Measurements from ENCODE around the gene LGALS14. TPM values are rescaled to one million over a fixed set of nuclear protein-coding genes. Genes with fewer than 3 reads are reported as not detected.

The LGALS14 gene
- total RNA-seq, 2 donors from 2014 or later = not detected

GRCh38 chr19:39736088-39736487 is 31.8 kb downstream of the LGALS14 start:
- Histone ChIP-seq H3K36me3 (no peaks in the 10 kb centered on the region), H3K9me3 (no peaks in the 10 kb centered on the region), H3K27me3 (replicated peaks; ENCODE audit: insufficient read depth) (no peaks in the 10 kb centered on the region), H3K4me3 (no peak overlapping the region), H3K27ac (no peak overlapping the region), H3K4me1 (replicated peaks) (no peaks in the 10 kb centered on the region)
- no peak for DNase-seq (ENCODE audit: low spot score)
- TF ChIP-seq, protein P1, sequence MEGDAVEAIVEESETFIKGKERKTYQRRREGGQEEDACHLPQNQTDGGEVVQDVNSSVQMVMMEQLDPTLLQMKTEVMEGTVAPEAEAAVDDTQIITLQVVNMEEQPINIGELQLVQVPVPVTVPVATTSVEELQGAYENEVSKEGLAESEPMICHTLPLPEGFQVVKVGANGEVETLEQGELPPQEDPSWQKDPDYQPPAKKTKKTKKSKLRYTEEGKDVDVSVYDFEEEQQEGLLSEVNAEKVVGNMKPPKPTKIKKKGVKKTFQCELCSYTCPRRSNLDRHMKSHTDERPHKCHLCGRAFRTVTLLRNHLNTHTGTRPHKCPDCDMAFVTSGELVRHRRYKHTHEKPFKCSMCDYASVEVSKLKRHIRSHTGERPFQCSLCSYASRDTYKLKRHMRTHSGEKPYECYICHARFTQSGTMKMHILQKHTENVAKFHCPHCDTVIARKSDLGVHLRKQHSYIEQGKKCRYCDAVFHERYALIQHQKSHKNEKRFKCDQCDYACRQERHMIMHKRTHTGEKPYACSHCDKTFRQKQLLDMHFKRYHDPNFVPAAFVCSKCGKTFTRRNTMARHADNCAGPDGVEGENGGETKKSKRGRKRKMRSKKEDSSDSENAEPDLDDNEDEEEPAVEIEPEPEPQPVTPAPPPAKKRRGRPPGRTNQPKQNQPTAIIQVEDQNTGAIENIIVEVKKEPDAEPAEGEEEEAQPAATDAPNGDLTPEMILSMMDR (IDR thresholded peaks at IDR 0.05) = no peak
- TF ChIP-seq POLR2AphosphoS5 (IDR thresholded peaks at IDR 0.05) = no peak
- TF ChIP-seq POLR2A (IDR thresholded peaks at IDR 0.05) = no peak
- WGBS = 67% methylated on average over 5 of the region's 5 CpGs
- intact Hi-C loops (cut with DNase I) = no loop called here

DNA sequence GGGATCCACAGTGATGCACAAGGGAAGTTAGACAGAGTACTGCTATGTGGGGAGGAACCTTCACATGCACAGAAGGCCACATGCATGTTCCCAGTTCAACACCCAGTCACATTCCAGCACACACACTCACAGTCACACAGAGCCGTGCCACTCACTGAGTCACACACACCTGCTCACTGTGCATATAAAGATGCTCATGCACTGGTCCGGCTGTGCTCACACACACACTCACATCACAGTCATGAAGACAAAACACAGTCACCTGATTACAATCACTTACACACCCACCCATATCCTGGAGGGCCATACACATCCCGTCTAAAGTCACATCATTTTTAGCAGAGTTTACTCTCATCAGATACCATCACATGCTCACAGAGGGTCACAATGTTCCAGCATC is 33.1 kb downstream of the LGALS14 start:
- no peaks in the 10 kb centered on the region for H3K9me3 ChIP-seq
- no peaks in the 10 kb centered on the region for H3K36me3 ChIP-seq
- no peak for DNase-seq (ENCODE audit: low spot score)
- no peak overlapping the region for H3K27ac ChIP-seq
- no peak overlapping the region for H3K4me3 ChIP-seq
- no peaks in the 10 kb centered on the region for H3K4me1 ChIP-seq (replicated peaks)
- H3K27me3 ChIP-seq (replicated peaks; ENCODE audit: insufficient read depth) = no peaks in the 10 kb centered on the region
- intact Hi-C loops (cut with DNase I) = no loop called here
- TF ChIP-seq, protein P1 (IDR thresholded peaks at IDR 0.05) = no peak
- TF ChIP-seq POLR2AphosphoS5 (IDR thresholded peaks at IDR 0.05) (no peak), POLR2A (IDR thresholded peaks at IDR 0.05) (no peak)
- 54% methylated on average over 3 of the region's 3 CpGs for WGBS

- intact Hi-C loops (cut with DNase I) = no loop called here
- H3K4me3 ChIP-seq = no peak within 1 kb of the TSS
- no peak for DNase-seq (ENCODE audit: low spot score)
- no peaks in the 10 kb centered on the region for H3K4me1 ChIP-seq (replicated peaks)
- 49% methylated on average over 3 of the region's 3 CpGs for WGBS
- TF ChIP-seq, protein P1 (IDR thresholded peaks at IDR 0.05) = no peak
- TF ChIP-seq POLR2A (IDR thresholded peaks at IDR 0.05) (no peak), POLR2AphosphoS5 (IDR thresholded peaks at IDR 0.05) (no peak)
- no peaks in the 10 kb centered on the region for H3K36me3 ChIP-seq
- H3K9me3 ChIP-seq = no peaks in the 10 kb centered on the region
- no peaks in the 10 kb centered on the region for H3K27me3 ChIP-seq (replicated peaks; ENCODE audit: insufficient read depth)
- no peak within 1 kb of the TSS for H3K27ac ChIP-seq
These were observed 33.6 kb downstream of the LGALS14 start, which contains the start of gene CLC for GRCh38 chr19:39737891-39738290. CLC (minus strand) TSS chr19:39738029; CDS start chr19:39737952, 77 bp downstream.

GRCh38 chr19:39738814-39739213 is 34.5 kb downstream of the LGALS14 start:
- 54% methylated on average over 3 of the region's 3 CpGs for WGBS
- Histone ChIP-seq H3K4me1 (replicated peaks) (no peaks in the 10 kb centered on the region), H3K27ac (no peak overlapping the region), H3K4me3 (no peak overlapping the region), H3K27me3 (replicated peaks; ENCODE audit: insufficient read depth) (no peaks in the 10 kb centered on the region), H3K9me3 (no peaks in the 10 kb centered on the region), H3K36me3 (no peaks in the 10 kb centered on the region)
- TF ChIP-seq POLR2A (IDR thresholded peaks at IDR 0.05) = no peak
- TF ChIP-seq POLR2AphosphoS5 (IDR thresholded peaks at IDR 0.05) = no peak
- TF ChIP-seq, protein P1 (IDR thresholded peaks at IDR 0.05) = no peak
- intact Hi-C loops (cut with DNase I) = no loop called here
- no peak for DNase-seq (ENCODE audit: low spot score)

DNA sequence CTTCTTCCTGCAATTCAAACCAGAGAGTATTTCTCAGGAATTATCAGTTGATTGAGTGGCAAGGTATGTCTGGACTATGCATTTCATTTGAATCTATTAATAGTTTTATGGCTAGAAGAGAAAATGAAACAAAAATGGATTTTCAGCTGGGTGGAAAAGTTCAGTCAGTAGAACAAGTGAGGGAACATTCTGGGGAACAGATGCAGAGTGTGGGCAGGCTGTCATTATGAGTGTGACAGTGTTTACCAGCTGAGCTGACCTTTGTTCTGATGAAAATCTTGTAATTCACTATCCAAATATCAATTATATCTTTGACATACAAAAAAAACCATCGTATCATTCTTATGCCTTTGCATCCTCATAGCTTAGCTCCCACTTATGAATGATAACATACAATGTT is 36.1 kb downstream of the LGALS14 start:
- WGBS = 89% methylated on average over 1 of the region's 1 CpG
- intact Hi-C loops (cut with DNase I) = no loop called here
- TF ChIP-seq POLR2A (IDR thresholded peaks at IDR 0.05) = no peak
- TF ChIP-seq POLR2AphosphoS5 (IDR thresholded peaks at IDR 0.05) = no peak
- TF ChIP-seq, protein P1 (IDR thresholded peaks at IDR 0.05) = no peak

More for the DNA sequence above, 36.1 kb downstream of the LGALS14 start:
- H3K4me3 ChIP-seq = no peak overlapping the region
- no peaks in the 10 kb centered on the region for H3K9me3 ChIP-seq
- no peaks in the 10 kb centered on the region for H3K36me3 ChIP-seq
- no peaks in the 10 kb centered on the region for H3K4me1 ChIP-seq (replicated peaks)
- H3K27me3 ChIP-seq (replicated peaks; ENCODE audit: insufficient read depth) = no peaks in the 10 kb centered on the region
- DNase-seq (ENCODE audit: low spot score) = no peak
- H3K27ac ChIP-seq = no peak overlapping the region
